ENCODE measurements around the gene WNT5A.

WNT5A gene

GRCh38 chr3:55466526-55466925, 20.6 kb downstream of the WNT5A start:
- in situ Hi-C loops (cut with HindIII; ENCODE audit: low pct_ligation_motif_present, low pct_unique_long_range_greater_than_20kb, low sequenced_read_pairs): no loop called here
- no peak for DNase-seq

GRCh38 chr3:55461896-55462295, 25.2 kb downstream of the WNT5A start:
- in situ Hi-C loops (cut with HindIII; ENCODE audit: low pct_ligation_motif_present, low pct_unique_long_range_greater_than_20kb, low sequenced_read_pairs): no loop called here
- no peak for DNase-seq

GRCh38 chr3:55459838-55460237, 27.3 kb downstream of the WNT5A start:
- no peak for DNase-seq
- in situ Hi-C loops (cut with HindIII; ENCODE audit: low pct_ligation_motif_present, low pct_unique_long_range_greater_than_20kb, low sequenced_read_pairs): no loop called here

DNA sequence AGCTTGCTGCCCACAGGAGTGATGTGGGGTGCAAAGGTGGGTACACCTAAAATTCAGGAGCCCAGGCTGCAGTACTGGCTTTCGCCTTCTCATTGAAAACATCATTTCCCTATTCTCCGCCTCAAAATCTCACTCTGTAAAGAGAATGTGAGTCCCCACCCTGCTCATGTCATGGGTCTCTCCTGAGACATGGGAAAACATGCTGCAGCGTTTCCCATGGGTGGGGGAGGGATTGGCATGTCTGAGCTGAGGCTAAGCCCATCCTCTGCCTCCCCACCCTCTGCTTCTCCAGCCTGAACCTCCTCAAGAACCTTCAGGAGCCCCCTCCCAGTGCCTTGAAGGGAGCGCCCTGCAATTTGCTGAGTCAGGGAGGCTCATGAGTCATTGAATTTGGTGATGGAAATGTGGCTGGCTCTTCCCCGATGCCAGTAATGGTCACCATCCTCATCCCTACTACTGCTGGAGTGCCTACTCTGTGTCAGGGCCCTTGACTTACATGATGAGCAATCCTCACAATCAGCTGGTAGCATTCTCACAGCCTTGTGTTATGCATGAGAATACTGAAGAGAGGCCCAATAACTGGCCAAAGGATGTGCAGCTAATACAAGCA, 28.8 kb downstream of the WNT5A start:
- DNase-seq: no peak
- in situ Hi-C loops (cut with HindIII; ENCODE audit: low pct_ligation_motif_present, low pct_unique_long_range_greater_than_20kb, low sequenced_read_pairs): no loop called here

DNA sequence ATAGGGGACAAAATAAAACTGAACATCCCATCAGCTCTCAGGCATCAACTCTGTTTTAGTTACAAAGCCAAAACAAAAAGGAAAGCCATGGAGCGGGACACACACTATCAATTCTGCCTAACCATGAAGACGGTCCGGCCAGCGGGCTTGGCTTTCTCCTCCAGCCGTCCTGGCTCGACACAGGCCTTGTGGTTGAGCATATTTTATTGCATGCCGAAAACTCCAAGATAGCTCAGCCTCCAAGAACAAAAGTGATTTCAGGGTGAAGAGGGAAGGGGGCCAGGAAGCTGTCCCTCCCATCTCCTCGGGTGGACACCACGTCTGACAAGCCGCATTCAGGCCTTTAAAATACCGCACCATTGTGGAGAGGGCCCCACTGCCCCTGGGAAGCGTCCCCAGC, 31.2 kb downstream of the WNT5A start:
- in situ Hi-C loops (cut with HindIII; ENCODE audit: low pct_ligation_motif_present, low pct_unique_long_range_greater_than_20kb, low sequenced_read_pairs): no loop called here
- DNase-seq: no peak

DNA sequence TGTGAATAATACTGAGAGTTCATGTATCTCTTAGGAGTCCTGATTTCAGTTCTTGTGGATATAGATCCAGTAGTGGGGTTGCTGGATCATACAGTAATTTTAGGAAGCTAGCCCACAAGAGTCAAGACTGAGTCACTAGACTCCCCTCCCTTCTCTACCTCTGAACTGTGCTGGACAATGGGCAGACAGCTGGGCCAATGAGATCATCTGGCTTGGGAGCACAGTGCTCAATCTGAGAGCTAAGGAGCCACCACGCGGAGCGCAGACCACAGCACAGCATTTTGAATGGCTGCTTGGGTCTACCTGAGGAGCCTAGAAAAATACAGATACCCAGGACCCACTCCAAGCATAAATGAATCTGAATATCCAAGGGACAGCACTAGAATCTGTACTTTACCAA, 32.5 kb downstream of the WNT5A start:
- DNase-seq: no peak
- in situ Hi-C loops (cut with HindIII; ENCODE audit: low pct_ligation_motif_present, low pct_unique_long_range_greater_than_20kb, low sequenced_read_pairs): no loop called here

DNA sequence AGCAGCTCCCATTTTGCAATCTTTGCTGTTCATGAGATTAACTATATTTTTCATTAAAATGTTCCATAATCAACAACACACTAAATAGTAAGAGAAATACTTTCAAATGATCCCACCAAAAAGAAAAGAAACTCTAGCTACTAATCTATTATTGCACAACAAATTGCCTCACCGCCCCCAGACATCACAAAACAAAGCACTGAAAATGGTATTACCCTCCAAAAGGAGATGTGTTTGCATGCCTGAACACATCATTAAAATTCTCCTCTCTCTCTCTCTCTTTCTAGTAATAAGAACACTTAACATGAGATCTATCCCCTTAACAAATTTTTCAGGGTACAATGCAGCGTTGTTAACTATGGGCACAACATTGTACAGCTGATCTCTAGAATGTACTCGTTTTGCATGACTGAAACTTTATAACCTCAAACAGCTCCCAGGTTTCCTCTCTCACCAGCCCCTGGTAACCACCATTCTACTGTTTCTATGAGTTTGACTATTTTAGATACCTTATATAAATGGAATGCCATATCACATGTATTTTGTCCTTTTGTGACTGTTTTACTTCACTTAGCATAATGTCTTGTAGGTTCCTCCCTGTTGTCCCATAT, 33.1 kb downstream of the WNT5A start:
- in situ Hi-C loops (cut with HindIII; ENCODE audit: low pct_ligation_motif_present, low pct_unique_long_range_greater_than_20kb, low sequenced_read_pairs): no loop called here

DNA sequence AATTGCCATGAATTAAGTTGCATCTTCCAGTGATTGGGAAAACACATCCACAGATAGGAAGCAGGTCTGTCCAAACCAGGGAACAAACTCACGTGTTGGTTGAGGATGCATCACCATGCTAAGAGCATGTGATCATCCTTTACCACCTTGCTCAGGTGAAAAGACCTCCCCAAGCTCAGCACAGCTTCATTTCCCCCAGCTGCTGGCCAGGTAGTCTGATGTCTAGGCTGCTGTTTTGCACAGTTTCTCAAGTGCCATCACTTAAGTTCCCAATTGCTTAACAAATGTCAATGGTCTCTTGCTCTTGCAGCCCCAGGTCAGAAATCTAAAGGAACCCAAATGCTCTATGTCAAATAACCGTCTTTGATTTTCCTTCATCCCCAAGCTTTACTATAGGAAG, 34.2 kb downstream of the WNT5A start:
- in situ Hi-C loops (cut with HindIII; ENCODE audit: low pct_ligation_motif_present, low pct_unique_long_range_greater_than_20kb, low sequenced_read_pairs): no loop called here
- DNase-seq: no peak

More for the DNA sequence above, 33.1 kb downstream of the WNT5A start:
- DNase-seq: no peak

DNA sequence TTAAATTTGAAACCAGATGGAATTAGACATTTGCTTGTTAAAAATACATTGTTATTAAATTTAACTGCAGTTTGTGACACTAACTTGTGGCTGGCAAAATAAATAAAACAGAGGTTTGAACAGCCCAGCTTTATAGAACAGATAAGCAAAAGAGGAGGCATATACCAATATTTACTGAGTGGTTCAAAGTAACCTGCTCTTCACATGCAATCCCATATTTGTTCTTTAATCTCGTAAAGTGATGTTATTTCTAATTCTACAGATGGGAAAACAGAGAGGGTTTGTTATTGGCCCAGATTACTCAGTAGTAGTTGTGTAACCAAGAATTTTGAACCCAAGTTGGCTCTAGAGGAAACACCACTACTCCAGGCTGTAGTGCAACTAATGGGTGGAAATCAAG, 37.6 kb downstream of the WNT5A start:
- in situ Hi-C loops (cut with HindIII; ENCODE audit: low pct_ligation_motif_present, low pct_unique_long_range_greater_than_20kb, low sequenced_read_pairs): no loop called here
- DNase-seq: no peak

DNA sequence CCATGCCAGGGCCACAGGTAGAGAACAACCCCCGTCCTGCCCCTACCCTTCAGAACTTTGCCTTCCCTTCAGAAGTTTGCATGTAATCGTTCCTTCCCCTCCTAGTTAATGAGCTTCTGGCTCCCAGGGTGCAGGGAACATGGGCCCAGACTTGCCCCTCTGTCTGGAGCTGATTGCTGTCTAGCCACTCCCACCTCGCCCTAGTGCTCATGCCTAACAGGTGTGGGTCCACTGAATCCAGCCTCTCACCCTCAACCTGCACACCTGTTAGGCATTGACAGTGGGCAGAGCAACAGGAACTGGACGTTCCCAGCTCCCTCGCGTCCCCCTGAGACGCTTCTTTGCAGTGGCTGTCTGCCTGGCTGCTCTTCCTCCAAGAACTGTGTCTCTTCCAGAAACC, 40.3 kb downstream of the WNT5A start:
- DNase-seq: no peak
- in situ Hi-C loops (cut with HindIII; ENCODE audit: low pct_ligation_motif_present, low pct_unique_long_range_greater_than_20kb, low sequenced_read_pairs): no loop called here

DNA sequence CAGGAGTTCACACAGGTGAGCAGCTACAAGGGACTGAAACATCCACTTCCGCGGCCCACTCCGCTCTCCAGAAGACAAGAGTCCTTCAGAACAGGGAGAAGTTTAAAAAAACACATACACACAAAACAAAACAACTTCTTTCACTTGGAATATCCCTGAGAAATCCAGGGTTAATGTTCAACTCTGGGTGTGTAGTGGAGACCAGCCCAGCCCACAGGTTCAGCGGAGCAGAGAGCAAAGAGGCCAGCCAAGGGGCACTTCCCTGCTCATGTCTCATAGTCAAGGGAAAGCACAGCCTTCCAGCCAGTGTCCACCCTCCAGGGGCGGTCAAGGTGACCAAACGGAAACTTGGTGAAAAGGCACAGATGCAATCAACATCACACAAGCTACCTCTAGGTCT, 41.6 kb downstream of the WNT5A start:
- DNase-seq: peak; percentile 76
- in situ Hi-C loops (cut with HindIII; ENCODE audit: low pct_ligation_motif_present, low pct_unique_long_range_greater_than_20kb, low sequenced_read_pairs): no loop called here

- no peak for DNase-seq
- in situ Hi-C loops (cut with HindIII; ENCODE audit: low pct_ligation_motif_present, low pct_unique_long_range_greater_than_20kb, low sequenced_read_pairs): no loop called here
Measured at GRCh38 chr3:55443346-55443745, 43.8 kb downstream of the WNT5A start.

- in situ Hi-C loops (cut with HindIII; ENCODE audit: low pct_ligation_motif_present, low pct_unique_long_range_greater_than_20kb, low sequenced_read_pairs): no loop called here
- DNase-seq: no peak
Measured at GRCh38 chr3:55442861-55443260, 44.2 kb downstream of the WNT5A start.

GRCh38 chr3:55441499-55441898, 45.6 kb downstream of the WNT5A start:
- in situ Hi-C loops (cut with HindIII; ENCODE audit: low pct_ligation_motif_present, low pct_unique_long_range_greater_than_20kb, low sequenced_read_pairs): no loop called here
- no peak for DNase-seq

GRCh38 chr3:55440104-55440708, 46.9 kb downstream of the WNT5A start:
- in situ Hi-C loops (cut with HindIII; ENCODE audit: low pct_ligation_motif_present, low pct_unique_long_range_greater_than_20kb, low sequenced_read_pairs): no loop called here
- DNase-seq: no peak

- in situ Hi-C loops (cut with HindIII; ENCODE audit: low pct_ligation_motif_present, low pct_unique_long_range_greater_than_20kb, low sequenced_read_pairs): no loop called here
- DNase-seq: no peak
Measured at GRCh38 chr3:55439657-55440056, 47.4 kb downstream of the WNT5A start.

DNA sequence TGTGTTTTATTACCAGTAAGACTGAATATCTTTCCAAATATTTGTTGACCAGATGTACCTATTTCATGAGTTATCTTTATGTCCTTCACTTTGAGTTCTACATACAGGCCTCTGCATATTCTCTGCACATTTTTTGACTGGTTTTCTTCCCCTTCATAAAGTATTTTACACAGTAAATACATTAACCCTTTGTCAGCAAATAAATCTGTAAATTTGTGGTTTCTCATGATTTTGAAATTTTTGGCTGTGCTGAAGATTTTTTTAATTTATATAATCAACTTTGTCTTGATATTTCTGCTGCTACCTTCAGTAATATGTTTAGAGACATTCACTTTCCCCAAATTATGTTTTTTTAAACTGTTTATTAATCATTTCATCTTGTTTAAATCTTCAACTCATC, 50.5 kb downstream of the WNT5A start:
- in situ Hi-C loops (cut with HindIII; ENCODE audit: low pct_ligation_motif_present, low pct_unique_long_range_greater_than_20kb, low sequenced_read_pairs): no loop called here
- DNase-seq: no peak

DNA sequence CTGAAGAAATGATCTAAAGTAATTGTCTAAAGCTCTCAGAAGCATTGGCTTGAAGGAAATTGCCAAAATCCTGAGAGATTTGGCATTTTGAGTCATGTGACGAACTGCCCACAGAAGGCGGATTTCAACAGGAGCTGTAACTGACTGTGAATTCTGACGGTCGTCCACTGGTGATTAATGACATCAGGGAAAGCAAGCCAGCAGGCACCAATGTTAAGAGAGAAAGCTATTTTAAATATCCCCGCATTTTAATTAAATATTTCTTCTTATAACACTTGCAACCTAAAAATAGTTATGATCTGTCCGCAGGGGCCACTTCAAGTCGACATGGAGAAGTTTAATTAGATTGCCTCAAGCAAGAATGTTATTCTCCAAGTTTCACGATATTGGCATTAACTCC, 51.6 kb downstream of the WNT5A start:
- in situ Hi-C loops (cut with HindIII; ENCODE audit: low pct_ligation_motif_present, low pct_unique_long_range_greater_than_20kb, low sequenced_read_pairs): no loop called here
- no peak for DNase-seq

- in situ Hi-C loops (cut with HindIII; ENCODE audit: low pct_ligation_motif_present, low pct_unique_long_range_greater_than_20kb, low sequenced_read_pairs): no loop called here
- peak; percentile 44 for DNase-seq
Measured at GRCh38 chr3:55434789-55435188, 52.3 kb downstream of the WNT5A start.

- no peak for DNase-seq
- in situ Hi-C loops (cut with HindIII; ENCODE audit: low pct_ligation_motif_present, low pct_unique_long_range_greater_than_20kb, low sequenced_read_pairs): no loop called here
Measured at GRCh38 chr3:55431041-55431440, 56.1 kb downstream of the WNT5A start.
